Esophagus squamous epithelium (tissue), 5 donors: ENCODE data around the gene SREBF1. TPM values are rescaled to one million over a fixed set of nuclear protein-coding genes. Genes with fewer than 3 reads are reported as not detected.
A peak's percentile ranks its signal among the peaks of the same experiment; 100 is the strongest.

Experiments
- DNase-seq: peaks from one replicate; lab custom pipeline; 2025; lab: John Stamatoyannopoulos, UW
- H3K27ac ChIP-seq, 4 donors: fragments of 200-600 bp; sonication (generic); one replicate each; pipeline ENCODE4 v1.5.1; 2016 to 2019; ENCODE audit warnings: mild to moderate bottlenecking in 1 of 4
- H3K27me3 ChIP-seq, 4 donors: fragments of 200-600 bp; sonication (generic); 1 replicate in 3 of 4; 2 replicates in 1 of 4; pipeline versions ENCODE4 v1.5.1 to v1.6.0; 2017 to 2021; ENCODE audit warnings: antibody characterized with exemption in 1 of 4
- H3K36me3 ChIP-seq, 3 donors: fragments of 200-600 bp; sonication (generic); one replicate each; pipeline ENCODE4 v1.5.1; 2016 to 2019
- H3K4me1 ChIP-seq, 3 donors: fragments of 200-600 bp; sonication (generic); one replicate each; pipeline ENCODE4 v1.5.1; 2017 to 2019
- H3K4me3 ChIP-seq, 4 donors: fragments of 200-600 bp; sonication (generic); 1 replicate in 3 of 4; 2 replicates in 1 of 4; pipeline ENCODE4 v1.5.1; 2016 to 2019; ENCODE audit warnings: mild to moderate bottlenecking in 2 of 4, moderate library complexity in 1 of 4
- H3K9me3 ChIP-seq, 3 donors: fragments of 200-600 bp; sonication (generic); one replicate each; pipeline ENCODE4 v1.5.1; 2016 to 2019
- POLR2A ChIP-seq, 4 donors: fragments of 450-650 bp; IDR thresholded peaks; one replicate each; pipeline ENCODE4 v1.6.1; 2017; ENCODE audit warnings: antibody characterized with exemption in 4 of 4, mild to moderate bottlenecking in 4 of 4, moderate library complexity in 3 of 4
- WGBS, 2 donors: methylation state at CpG; one replicate each; pipeline ENCODE4 v1.1.5; 2018; 5-methylcytosine and 5-hydroxymethylcytosine counted together
- intact Hi-C: fragments of 100-400 bp; cut with DNase I; formaldehyde crosslinking; loops from one replicate; pipeline ENCODE4 v1.15.0; 2022
- total RNA-seq, 4 donors: library from RNA; depleted of rRNA; stranded (reverse); fragments of >200 nt; gene quantifications; one replicate each; pipeline ENCODE4 v1.1.0, GENCODE V29; 2016
- TF ChIP-seq, protein P1 (sequence below), 6 experiments: fragments of 450-650 bp in 4 of 6; fragments of 200-600 bp in 2 of 6; sonication (generic) in 2 of 6; IDR thresholded peaks; one replicate each; pipeline ENCODE4 v1.5.1; 2016 to 2019; ENCODE audit warnings: antibody characterized with exemption in 6 of 6, mild to moderate bottlenecking in 4 of 6, moderate library complexity in 4 of 6
- donor health status: DM: yes; HTN: yes; CAD: no.

Gene SREBF1
- total RNA-seq, 4 donors from 2014 or later, result 55.0 to 137 (median 108) TPM

DNA sequence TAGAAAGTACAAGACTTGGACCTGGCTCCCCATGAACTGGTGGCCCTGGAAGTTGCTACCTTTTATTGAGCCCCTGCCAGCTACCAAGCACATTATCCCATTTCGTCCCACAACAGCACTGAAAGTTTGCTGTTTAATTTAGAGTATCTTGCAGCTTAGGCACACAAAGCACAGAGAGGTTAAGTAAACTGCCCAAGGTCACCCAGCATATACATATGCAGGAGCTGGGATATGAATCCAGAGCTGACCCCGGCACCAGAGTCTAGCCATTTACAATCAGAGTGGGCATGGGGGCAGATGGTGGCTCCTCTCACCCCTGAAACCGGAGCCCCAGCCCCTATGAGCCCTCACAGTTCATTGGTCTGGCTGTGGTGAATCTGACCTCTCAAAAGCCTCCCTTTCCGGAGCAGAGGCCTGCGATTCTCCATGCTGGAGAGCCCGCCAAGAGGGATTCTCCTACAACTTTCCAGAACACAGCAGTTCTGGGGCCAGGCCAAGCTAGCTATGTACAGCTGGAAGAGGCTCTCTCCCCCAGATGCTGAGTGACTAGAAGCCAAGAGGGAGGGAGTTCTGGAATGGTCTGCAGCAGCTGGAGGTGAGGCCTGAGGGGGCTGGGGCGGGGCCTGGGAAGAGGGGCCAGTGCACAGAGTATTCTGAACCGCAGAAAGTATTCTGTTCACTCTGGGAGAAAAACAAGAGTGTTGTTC is 58.3 kb downstream of the SREBF1 start:
- H3K27ac ChIP-seq, result peak overlapping the region in 3 of 4 donors; percentile 67 to 85 (median 78)
- WGBS, 2 donors, result 67 to 93% methylated on average over 1 to 4 of the region's 8 CpGs
- H3K27me3 ChIP-seq, result peaks cover 0 to 8% (median 0%) of the 10 kb centered on the region in 4 donors
- no peak for DNase-seq
- TF ChIP-seq, protein P1, sequence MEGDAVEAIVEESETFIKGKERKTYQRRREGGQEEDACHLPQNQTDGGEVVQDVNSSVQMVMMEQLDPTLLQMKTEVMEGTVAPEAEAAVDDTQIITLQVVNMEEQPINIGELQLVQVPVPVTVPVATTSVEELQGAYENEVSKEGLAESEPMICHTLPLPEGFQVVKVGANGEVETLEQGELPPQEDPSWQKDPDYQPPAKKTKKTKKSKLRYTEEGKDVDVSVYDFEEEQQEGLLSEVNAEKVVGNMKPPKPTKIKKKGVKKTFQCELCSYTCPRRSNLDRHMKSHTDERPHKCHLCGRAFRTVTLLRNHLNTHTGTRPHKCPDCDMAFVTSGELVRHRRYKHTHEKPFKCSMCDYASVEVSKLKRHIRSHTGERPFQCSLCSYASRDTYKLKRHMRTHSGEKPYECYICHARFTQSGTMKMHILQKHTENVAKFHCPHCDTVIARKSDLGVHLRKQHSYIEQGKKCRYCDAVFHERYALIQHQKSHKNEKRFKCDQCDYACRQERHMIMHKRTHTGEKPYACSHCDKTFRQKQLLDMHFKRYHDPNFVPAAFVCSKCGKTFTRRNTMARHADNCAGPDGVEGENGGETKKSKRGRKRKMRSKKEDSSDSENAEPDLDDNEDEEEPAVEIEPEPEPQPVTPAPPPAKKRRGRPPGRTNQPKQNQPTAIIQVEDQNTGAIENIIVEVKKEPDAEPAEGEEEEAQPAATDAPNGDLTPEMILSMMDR (IDR thresholded peaks at IDR 0.05), result no peak
- no peak for TF ChIP-seq POLR2A (IDR thresholded peaks at IDR 0.05)
- H3K4me1 ChIP-seq, result peaks cover 32 to 76% (median 34%) of the 10 kb centered on the region in 3 donors
- intact Hi-C loops, result loop anchor here (10.0 kb wide), 1 partner anchor 94 kb away; the partner anchor contains the start of gene RAI1
- H3K4me3 ChIP-seq, result no peak overlapping the region
- H3K36me3 ChIP-seq, result no peaks in the 10 kb centered on the region
- H3K9me3 ChIP-seq, result no peaks in the 10 kb centered on the region

DNA sequence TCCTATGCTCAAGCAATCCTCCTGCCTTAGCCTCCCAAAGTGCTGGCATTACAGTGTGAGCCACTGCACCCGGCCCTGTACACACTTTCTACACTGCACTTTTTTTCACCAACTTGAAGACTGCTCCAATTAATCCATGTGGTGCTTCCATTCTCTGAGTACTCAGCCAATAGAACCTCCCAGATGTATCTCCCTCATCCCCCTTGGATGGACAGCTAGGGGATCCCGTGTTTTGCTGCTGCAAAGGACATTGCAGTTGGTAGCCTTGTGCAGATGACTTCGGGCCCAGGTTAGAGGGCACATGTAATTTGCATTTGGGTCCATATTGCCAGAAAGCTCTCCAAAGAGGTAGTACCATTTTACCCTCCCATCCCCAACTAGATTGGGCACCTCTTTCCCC is 59.9 kb downstream of the SREBF1 start:
- Histone ChIP-seq H3K27ac (no peak overlapping the region), H3K27me3 (peaks cover 0 to 3% (median 0%) of the 10 kb centered on the region in 4 donors), H3K4me1 (peaks cover 17 to 66% (median 31%) of the 10 kb centered on the region in 3 donors), H3K36me3 (no peaks in the 10 kb centered on the region), H3K4me3 (no peak overlapping the region), H3K9me3 (no peaks in the 10 kb centered on the region)
- WGBS, 2 donors, result 50 to 83% methylated on average over 2 to 3 of the region's 3 CpGs
- intact Hi-C loops, result loop anchor here (10.0 kb wide), 1 partner anchor 92 kb away; the partner anchor contains the start of gene RAI1
- no peak for TF ChIP-seq POLR2A (IDR thresholded peaks at IDR 0.05)
- TF ChIP-seq, protein P1 (IDR thresholded peaks at IDR 0.05), result no peak
- no peak for DNase-seq

DNA sequence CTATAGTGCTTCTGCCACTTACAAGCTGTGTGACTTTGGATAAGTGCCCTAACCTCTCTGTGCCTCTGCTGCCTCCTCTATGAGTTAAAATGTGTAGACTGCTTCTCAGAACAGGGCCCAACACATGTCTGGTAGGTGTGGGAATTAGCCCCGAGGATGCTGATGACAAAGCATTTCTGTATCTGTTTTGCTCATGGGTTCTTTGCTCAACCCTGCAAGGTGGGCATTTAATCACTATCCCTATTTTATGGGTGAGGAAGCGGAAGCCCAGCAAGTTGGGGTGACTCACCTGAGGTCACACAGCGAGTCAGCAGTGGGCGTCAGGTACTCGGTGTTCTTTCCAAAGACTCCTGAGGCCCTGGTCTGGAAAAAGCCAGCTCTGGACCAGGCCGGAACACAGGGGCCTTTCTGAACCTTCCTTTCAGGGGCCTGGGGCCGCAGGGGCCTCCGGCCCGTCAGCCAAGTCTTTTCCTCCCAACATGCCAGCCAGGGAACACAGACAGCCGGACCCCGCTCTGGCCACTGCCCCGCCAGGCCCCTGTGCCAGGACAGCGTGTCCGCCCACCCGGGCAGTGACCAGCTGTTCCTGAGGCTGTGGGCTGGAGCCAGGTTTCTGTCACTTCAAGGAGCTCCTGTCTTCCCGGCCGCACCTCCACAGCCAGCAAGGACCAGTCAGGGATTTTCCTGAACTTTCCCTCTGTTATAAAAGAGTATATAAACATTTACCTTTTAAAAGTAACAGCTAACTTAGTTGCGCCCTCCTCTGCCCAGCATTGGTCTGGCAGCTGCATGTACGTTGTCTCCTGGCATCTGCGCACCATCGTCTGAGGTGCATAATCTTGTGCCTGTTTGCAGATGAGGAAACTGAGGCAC is 62.5 kb downstream of the SREBF1 start:
- intact Hi-C loops, result loop anchor here (10.0 kb wide), 1 partner anchor 89 kb away; the partner anchor contains the start of gene RAI1
- Histone ChIP-seq H3K4me1 (peaks cover 3 to 70% (median 30%) of the 10 kb centered on the region in 3 donors), H3K9me3 (no peaks in the 10 kb centered on the region), H3K27me3 (no peaks in the 10 kb centered on the region), H3K27ac (peak overlapping the region; percentile 73 to 83 (median 78)), H3K36me3 (no peaks in the 10 kb centered on the region), H3K4me3 (no peak overlapping the region)
- TF ChIP-seq POLR2A (IDR thresholded peaks at IDR 0.05), result no peak
- TF ChIP-seq, protein P1 (IDR thresholded peaks at IDR 0.05), result peak in 5 of 6 experiments; percentile 22 to 64 (median 59)
- 21 to 23% methylated on average over 7 to 9 of the region's 21 CpGs for WGBS, 2 donors
- DNase-seq, result no peak

DNA sequence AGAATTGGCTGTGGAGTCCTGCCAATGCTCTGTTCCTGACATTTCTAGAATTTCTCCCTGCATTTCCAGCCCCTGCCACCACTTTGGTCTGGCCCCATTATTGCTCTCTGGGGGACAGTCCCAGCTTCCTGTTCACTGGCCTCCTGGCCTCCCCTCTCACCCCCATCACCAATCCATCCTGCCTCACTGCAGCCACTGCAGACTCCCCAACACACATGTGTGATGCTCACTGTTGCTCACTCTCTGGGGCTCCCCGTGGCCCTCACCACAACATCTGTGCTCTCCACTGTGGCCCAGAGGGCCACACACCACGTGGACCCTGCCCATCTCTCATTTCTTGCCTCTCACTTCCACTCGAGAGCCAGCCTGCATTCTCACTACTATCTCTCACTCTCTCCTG is 64.6 kb downstream of the SREBF1 start:
- H3K27ac ChIP-seq, result peak overlapping the region in 1 of 4 donors; percentile 2
- no peaks in the 10 kb centered on the region for H3K27me3 ChIP-seq
- WGBS, 2 donors, result 60 to 63% methylated on average over 3 of the region's 3 CpGs
- DNase-seq, result no peak
- no peaks in the 10 kb centered on the region for H3K36me3 ChIP-seq
- TF ChIP-seq, protein P1 (IDR thresholded peaks at IDR 0.05), result no peak
- no peak for TF ChIP-seq POLR2A (IDR thresholded peaks at IDR 0.05)
- H3K9me3 ChIP-seq, result no peaks in the 10 kb centered on the region
- no peak overlapping the region for H3K4me3 ChIP-seq
- intact Hi-C loops, result loop anchor here (10.0 kb wide), 1 partner anchor 87 kb away; the partner anchor contains the start of gene RAI1
- peaks cover under 1 to 70% (median 24%) of the 10 kb centered on the region in 3 donors for H3K4me1 ChIP-seq
